GM19455 (cell line): ENCODE results near the gene MPPED2.

ENCODE experiments used
- ATAC-seq: cut with Tn5 transposase; IDR thresholded peaks from one replicate; pipeline ENCODE4 v1.9.1; 2021; ENCODE audit not compliant: unreplicated experiment

The MPPED2 gene

DNA sequence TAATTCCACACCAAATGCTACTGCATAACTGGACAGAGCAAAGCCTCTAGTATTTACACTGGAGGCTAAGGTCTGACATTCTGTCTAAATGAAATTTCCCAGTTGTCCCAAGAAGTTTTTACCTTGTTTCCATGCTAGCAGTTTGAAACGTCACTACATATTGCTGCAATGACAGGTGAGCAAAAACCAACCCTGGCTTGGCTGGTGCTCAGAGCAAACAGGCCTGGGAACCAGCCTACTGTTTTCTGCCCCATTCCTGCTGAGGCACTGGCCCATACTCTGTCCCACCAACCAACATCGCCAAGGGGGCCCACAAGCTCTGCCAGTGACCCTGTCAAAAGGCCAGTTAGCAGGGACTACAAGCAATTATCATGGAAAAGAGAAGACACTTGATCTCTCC lies 131.1 kb downstream of the MPPED2 start:
- ATAC-seq, result no peak

DNA sequence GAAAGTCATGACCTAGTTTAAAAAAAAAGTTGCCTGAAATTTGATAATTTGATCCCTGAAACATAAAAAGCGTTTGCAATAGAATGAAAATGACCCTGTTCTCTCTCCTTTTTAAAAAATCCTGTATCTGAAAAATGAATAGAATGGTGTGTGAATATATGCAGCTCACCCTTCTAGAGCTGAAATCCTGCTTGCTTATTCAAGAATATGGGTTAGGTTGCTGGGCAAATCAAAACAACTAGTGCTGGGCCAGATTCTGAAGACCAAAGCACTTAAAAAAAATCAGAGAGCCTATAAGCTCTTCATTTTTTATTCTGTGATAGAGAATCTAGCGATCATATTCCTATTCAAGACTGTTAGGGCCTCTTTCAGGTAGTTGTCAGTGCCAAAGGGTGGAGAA lies 131.6 kb downstream of the MPPED2 start:
- ATAC-seq, result no peak

DNA sequence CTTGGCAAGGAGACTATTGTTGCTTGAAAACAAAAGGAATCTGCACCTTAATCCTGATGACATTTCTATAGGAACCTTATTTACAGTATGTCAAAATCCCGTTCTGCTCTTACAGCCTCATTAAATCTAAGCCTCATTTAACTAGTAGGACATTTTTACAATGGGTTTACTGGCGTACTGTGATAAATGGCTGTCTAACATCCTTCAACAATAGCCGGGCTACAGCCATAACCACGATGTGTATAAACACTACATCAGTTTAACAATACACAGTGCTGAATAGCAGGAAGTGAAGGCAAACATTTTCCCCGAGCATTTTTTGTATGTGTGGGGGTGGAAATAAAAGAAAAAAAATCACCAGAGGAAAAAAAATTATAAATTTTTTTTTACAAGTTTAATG lies 132.0 kb downstream of the MPPED2 start:
- ATAC-seq, result no peak

DNA sequence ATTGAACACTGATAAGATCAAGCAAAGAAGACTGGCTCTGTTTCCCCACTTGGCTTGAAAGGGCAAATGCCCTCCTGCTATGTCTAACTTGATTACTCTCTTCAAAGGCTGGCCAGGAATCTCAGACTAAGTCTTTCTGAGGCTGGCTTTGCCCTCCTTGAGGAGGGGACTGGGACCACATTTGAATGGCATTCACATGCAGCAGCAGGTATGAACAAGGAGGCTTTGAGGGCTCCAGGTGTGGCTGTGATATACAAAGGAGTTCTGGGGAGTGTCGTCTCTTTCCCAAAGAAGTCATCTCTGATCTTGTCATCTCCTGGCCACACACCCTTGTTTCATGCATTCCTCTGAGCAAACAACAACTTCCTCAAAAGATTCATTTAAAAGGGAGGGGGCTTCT lies 132.4 kb downstream of the MPPED2 start:
- no peak for ATAC-seq

DNA sequence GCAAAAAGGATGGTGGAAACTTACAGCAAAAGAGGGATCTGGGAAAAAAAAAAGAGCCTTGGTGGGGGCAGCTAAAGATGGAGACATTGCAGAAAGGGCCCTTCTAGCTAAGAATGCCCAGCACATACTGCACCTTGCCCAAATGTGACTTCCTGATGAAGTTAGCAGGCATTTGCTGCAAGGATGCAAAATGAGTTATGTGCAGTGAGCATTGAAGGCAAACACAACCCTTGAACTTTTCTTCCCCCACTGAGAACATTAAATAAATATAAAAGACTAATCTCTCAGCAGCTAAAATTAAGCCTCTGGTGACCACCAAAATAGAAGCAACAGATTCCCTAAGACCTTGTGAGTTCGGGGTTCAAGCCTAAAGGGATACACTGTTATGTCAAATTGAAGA lies 133.3 kb downstream of the MPPED2 start:
- ATAC-seq, result no peak

DNA sequence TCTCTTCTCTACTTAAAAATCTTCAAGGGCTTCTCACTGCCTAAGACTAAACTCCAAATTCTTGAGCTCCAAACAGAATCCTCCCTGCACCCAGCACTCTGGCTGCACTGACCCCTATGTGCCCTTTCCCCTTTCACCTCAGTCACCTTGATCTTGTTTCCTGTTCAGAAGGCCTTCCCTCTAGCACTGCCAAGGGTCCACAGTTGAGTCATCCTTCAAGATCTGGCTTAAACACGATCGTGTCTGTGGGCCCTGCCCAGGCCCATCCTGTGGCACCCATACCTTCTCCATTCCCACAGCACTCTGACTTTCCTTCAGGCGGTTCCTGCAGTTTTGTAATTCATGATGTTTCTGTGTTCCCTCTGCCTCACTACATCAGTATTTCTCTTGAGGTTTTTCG lies 134.0 kb downstream of the MPPED2 start:
- no peak for ATAC-seq

DNA sequence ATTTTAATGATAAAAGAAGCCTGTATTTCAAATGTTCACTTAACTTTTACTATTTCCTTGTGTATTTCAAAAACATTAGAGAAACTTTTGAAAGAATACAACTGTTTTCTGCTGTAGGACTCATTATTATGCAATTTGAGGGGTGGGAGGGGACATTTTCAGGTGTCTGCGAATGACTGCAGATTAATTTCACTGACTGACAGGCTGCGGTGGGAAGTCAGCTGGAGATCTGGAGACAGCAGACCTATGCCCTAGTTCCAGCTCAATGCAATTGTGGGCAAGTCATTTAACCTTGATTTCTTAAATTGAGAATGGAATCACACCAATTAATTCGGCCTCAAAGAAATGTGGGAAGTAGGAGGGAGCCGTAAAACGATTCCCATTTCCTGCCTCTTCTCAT lies 134.5 kb downstream of the MPPED2 start:
- ATAC-seq, result no peak

DNA sequence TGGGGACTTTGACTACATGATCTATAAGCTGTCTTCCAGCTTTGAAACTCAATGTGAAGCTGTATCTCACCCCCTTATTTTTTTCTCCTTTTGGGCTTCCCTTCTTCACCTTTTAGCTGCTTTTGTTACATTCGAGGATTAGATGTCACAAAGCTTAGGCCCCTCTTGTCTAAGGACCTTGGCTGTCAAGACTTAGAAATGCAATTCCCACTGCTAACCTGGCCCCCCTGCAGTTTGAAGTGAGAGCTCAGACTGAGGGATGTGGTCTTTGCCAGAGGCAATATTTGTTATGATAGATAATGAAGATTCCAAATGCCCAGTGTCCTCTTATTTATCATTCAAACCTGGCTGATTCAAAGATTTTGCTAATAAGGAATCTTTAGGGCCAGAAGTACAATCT lies 135.0 kb downstream of the MPPED2 start:
- ATAC-seq, result no peak

DNA sequence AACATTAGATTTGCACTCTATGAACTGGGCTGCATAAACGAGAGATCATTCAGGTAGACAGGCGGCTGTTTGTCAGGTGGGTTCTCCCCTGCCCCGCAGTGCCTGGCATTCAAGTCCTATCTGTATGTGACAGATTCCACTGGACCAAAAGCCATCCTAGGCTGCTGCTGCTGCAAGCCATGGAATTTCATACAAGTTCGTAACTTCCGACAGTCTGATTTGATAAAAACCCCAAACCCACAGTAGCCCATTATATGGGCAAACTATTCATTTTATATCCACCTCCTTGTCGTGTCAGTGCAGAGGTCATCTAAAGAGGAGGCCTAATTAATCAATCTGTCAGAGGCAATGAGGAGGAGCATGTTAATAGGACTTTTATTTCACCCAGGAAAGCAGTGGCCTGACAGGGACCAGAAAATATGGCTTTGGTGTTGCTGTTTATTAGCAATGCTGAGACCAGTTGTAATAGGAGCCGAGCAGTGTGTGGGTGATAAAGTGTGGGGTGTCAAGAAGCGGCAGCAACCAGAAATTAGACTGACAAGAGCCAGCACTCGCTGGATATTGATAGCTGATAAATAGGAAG lies 139.0 kb downstream of the MPPED2 start:
- no peak for ATAC-seq

DNA sequence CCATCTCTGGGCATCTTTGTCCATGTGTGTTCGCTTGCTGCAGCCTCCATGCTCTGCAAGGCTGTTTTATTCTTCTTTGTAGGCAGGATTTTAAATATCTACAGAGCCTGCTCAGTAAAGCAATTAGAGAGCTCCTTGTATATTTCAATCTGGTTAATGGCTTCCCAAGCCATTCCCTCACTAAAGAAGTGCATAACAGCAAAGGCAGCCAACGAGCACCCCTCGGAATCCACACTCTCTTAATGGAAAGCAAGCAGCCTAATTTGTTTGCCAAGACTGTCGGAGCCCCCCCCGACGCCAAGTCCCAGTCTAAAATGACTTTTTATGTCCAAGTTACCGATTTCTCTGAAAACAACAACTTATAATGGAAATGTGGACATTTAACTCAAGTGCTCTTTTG lies 139.6 kb downstream of the MPPED2 start:
- no peak for ATAC-seq

DNA sequence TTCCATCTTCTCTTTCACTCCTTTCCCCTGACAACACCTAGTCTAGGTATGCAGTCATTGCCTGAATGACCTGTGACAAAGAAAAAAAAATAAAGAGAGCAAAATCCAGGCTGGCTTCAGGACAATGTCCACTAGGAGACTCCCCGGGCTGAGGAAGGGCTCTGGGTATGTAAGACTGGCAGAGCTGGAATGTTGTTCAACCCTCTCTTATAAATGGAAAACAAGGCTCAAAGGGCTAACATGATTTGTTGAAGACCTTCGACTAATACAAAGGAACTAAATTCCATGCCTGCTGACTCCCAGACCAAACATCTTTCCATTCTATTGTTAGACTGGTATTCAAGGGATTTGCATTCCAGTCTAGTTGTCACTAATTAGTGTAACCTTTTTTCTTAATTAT lies 141.1 kb downstream of the MPPED2 start:
- ATAC-seq, result no peak

DNA sequence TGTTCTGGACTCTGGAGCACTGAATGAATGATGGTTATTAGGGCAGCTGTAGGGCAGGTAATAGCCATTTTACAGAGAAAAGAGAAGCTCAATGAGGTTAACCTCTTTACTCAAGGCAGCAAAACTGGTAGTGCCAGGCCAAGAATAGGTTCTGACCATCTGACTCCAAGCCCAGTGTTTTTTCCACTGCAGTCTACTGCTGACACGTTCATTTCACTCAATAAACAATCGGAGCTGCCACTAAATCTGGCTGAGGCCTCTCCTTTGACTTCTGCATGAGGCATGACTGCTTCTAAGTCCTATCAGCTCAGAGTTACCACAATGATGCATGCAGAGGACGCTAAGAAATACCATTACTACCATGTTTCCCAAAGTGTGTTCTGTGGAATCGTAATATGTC lies 145.6 kb downstream of the MPPED2 start:
- no peak for ATAC-seq

DNA sequence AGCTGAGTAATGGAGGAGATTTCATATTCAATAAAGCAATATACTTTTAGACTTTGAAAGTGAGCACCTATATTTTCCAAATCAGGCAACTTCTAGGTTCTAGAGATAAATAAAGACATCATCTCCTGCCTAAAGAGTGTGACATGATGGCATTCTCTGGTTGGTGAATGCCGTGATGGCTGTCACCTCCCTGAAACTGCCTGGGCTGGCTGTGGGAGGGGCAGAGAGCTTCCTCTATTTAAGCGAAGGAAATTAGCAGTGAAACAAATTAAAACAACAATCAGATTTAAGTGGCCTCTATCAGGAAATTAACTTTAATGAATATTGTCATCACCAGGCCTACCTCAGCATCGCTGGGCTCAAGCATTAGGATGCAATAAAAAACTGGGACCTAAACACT lies 149.4 kb downstream of the MPPED2 start:
- no peak for ATAC-seq

DNA sequence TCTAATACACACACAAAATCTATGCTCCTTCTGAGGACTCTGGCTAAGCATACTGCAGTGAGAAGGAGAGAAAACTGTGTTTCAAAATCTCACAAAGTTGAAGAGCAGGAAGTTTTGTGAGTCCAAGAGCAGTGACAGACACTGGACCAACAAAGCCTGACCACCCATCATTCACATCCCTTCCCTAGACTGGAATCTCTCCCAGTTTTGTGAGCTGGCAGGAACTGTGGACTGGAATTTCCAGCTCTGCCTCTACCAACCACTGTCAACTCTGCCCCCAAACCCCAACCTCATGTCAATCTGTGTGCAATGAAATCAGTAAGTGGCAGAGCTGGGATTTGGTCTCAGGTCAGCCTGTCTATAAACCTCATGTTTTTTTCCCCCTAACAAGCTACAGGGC lies 150.7 kb downstream of the MPPED2 start:
- ATAC-seq, result no peak

DNA sequence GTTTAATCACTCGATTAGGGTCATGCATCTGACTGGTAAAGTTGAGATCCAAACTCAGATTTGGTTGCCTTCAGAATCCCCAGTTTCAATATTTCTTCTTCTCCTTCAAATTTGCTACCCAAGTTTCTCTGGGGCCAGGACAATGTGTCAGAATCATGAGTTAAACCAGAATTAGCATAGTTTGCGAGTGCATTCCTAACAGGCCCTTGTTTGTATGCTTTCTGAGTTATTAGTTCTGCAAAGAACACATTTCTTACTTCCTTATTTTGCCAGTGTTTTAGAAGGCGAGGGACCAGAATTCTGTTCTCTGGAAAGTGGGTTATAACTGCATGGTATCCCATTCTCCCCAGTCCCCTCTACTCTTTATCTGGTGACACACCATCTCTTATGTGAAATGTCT lies 151.3 kb downstream of the MPPED2 start:
- no peak for ATAC-seq

DNA sequence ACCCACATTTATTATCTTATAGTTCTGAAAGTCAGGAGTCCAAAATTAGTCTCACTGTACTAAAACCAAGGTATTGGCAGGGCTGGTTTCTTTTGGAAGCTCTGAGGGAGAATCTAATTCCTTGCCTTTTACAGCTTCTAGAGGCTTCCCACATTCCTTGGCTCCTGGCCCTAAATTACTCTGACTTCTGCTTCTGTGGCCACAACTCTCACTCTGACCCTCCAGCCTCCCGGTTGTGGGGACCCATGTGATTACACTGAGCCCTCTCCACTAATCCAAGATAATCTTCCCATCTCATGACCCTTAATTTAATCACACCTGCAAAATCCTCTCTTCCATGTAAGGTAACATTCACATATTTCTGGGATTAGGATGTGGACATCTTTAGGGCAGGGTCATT lies 152.3 kb downstream of the MPPED2 start:
- ATAC-seq, result no peak

DNA sequence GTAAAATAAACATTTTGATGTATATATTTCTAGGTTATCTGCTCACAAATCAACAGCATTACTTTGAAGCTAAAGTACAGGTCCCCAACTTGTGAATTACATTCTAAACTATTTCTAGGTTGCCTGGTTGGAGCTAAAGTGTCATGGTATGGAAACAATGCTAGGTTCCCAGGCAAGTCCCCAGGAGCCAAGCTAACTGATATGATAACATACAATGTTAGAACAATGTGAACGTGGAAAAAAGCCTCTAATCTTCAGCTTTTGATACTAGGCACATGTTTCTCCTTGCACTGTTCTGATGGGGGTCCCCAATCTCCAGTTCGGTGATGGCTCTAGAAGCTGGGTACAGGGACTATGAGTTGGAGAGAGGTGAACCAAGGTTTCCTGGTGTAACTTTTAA lies 153.4 kb downstream of the MPPED2 start:
- ATAC-seq, result no peak

DNA sequence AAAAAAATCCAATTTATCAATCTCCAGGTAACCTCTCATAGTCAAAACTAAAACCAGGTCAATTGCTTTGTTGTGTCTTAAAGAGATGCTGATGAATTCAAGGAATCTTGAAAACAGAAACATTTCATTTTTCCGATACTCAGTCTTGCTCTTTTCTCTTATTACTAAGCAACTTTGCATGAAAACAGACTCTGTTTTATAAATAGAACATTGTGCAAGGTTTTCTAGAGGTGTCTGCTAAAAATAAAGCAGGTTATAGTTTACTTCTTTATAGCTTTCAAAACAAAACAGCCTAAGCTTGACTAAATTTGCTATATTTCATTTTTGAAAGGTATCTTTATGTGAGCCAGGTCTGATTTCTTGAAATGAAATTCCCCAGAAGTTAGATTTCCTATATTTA lies 154.0 kb downstream of the MPPED2 start:
- no peak for ATAC-seq

DNA sequence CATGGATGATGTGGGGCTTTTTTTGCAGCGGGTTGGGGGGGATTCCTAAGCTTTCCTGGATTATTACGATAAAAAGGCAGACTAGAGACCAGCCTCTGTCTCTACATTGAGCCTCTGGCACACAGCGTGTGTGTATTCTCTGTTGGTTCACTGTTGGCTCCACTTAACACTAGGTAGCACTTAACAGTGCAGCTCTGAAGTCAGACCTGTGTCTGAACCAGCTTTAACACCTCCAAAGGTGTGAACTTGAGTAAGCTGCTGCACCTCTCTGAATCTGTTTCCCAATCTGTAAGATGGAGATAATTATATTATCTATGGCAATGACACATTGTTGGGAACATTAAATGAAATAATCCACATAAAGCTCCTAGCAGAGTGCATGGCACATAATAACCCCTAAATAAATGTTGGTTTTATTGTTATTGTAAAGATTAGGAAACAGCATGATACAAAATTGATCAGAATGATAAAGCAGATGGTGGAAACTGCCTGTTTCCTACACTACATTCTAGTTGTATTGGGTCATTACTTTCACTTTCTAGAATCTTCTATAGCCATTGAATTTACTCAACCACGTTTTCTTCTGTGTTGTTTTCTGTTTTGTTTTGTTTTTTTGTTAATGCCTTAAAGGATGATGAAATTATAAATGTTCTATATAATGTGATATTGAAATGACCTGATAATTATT lies 154.9 kb downstream of the MPPED2 start:
- ATAC-seq, result no peak

DNA sequence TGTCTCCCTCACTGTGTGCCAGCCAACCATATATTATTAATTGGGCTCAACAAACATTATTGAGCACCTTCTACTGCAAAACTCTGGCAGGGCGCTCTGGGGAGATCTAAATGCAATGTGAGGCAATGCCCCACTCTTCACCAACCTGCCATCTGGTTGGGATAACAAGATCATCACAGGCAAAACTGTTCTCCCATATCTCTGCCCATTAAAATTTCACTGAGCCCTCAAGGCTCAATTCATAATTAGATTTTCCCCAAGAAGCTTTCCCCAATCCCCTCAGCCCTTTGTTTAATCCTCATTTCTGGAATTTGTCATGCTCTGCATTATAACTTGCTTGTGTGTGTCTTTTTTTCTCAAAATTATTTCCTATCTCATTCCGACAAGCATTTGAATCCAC lies 156.6 kb downstream of the MPPED2 start:
- ATAC-seq, result no peak

DNA sequence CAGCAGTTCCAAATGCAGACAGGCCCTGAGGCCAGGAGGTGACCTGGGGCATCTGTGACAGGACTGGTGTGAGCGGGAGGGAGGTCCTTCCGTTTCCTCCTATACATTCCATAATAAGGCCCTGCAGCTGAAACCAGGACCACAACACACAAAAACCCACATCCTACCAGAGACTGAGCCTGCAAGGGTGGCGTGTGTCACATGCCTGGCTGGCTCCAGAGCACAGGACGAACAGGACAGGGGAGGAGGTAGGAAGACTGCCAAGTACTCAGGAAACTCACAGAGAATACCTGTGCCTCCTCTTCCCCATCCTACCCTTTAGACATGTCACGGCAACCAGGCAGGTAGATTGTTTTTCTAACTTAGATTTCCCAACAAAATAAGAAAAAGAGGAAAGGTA lies 159.4 kb downstream of the MPPED2 start:
- no peak for ATAC-seq

DNA sequence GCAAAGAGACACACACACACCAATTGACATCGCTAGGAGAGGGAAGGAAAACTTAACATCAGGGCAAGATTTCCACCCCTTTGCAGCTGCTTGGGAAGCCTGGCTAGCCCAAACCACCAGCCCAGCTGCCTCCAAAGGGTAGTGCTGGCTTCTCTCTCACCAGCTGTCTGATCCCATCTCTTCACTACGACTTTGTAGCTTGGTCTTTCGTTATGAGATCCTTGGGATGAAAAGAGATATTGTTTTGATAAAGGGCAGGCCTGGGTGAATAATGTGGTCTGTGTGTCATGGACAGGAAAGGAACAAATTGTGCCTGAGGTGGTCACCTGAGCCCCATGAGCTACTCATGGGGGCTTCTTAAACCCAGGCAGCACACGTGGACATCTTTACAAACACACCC lies 161.3 kb downstream of the MPPED2 start:
- ATAC-seq, result no peak

DNA sequence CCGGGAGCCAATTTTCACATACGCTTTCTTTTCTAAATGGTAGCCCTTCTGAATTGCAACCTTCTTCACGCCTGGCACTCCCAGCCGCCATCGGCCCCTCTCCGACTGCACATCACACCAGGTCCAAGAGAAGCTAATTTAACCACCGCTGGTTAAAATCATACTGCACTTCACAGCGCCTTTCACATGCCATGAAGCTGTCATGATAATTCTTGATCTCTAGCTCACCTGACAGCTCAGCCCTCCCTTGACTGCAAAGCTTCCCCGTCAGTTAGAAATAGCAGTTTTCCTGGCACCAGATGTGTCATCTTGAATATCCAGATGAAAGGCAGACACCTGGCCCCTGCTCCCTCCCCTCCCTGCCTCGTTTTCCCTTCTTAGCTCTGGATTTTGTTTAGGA lies 161.8 kb downstream of the MPPED2 start:
- ATAC-seq, result no peak
